UCSD-AML1 (cell line): Measurements from ENCODE around the gene TBC1D5.

Experiments used
- DNase-seq: peaks from one replicate; lab custom pipeline; 2025; ENCODE audit not compliant: unreplicated experiment; lab: John Stamatoyannopoulos, UW

Gene TBC1D5

GRCh38 chr3:17121336-17121735 lies 621.1 kb downstream of the TBC1D5 start:
- no peak for DNase-seq

- no peak for DNase-seq
Observed at GRCh38 chr3:17120115-17120514, 622.3 kb downstream of the TBC1D5 start.

DNA sequence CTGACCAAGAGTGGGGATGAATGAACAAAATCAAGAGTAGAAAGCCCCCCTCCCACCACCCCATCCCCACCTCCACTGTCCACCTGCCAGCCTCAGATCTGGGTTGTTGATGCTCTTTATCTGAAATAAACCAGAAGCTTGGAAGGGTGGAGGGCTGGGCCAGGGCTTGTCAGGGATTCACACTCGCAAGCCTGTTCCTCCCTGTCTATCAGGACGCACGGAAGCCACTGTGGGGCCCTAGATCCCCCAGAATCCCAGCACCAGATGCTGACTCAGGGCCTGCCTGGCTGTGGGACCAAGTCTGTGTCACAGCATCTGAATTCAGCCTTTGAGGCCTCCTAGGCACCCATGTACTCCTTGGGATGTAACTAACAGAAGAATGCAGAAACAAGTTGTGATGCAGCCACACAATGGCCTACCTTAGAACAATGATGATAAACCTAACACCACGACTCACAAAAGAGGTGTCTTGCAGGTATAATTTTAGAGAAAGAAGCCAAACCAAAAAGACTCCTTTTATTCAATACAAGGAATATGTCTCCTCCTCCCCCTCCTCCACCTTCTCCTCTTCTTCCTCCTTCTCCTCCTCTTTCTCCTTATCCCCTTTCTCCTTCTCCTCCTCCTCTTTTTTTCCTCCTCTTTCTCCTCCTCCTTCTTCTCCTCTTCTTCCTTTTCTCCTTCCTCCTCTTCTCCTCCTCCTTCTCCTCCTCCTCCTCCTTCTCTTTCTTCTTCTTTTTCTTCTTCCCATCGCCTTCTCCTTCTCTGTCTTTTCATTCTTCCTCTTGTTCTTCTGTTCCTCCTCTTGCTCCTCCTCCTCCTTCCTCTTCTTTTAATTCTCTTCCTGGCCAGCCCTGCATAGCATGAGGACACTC lies 623.0 kb downstream of the TBC1D5 start:
- DNase-seq: no peak

- no peak for DNase-seq
Observed at GRCh38 chr3:17118771-17119170, 623.7 kb downstream of the TBC1D5 start.

DNA sequence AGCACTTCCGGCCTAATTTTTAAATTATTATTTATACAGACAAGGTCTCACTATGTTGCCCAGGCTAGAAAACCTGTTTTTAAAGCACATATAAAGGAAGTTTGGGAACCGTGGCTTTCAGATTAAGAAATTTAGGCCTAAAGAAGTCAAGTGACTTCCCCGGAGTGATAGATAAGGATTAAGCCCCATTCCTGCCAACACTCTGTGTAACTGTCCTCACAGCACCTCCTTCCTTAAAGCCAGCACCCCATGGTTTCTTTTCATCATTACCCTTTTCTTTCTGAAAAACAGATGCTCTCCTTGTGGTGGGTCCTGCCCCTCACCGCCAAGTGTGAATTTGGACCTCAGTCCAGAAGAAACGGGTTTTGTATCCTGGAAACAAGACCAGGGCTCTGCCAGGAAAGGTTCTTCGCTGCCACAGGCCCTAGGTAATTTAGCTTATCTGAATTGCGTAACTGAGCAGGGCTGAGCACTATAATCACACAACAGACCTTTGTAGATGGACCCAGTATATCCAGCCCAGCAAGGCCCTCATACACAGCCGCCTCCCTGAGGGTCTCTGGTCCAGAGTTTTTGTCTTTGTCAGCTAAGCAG lies 626.3 kb downstream of the TBC1D5 start:
- no peak for DNase-seq

GRCh38 chr3:17115186-17115585 lies 627.2 kb downstream of the TBC1D5 start:
- DNase-seq: no peak

DNA sequence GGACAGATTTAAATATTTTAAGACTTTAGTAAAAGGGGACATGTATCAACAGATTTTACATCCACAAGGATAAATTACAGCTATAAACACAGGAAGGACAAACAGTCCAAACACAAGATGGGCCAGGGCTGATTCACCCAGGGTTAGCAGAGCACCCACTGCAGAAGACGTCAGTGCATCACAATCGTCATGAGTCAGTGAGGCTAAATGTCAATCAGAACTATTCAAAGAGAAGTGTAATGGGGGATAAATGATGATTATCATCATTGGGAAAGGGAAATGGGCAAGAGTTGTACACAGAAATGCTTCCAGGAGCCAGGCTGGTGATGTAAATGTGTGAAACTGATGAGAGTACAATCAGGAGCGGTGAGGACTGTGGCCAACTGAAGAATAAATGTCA lies 630.8 kb downstream of the TBC1D5 start:
- DNase-seq: no peak

GRCh38 chr3:17110660-17111396 lies 631.6 kb downstream of the TBC1D5 start:
- no peak for DNase-seq
